ENCODE results near the gene DENND1A. TPM values are rescaled to one million over a fixed set of nuclear protein-coding genes. Genes with fewer than 3 reads are reported as not detected.
"Not testable (repeated sequence)": the region's sequence is repeated elsewhere in the genome, so short reads cannot be mapped to it uniquely, and the experiment has no call there.

The DENND1A gene
- total and polyA plus RNA-seq, 4 donors = 7.9 to 22.0 (median 13.9) TPM

- 53% methylated on average over 3 of the region's 3 CpGs for WGBS
- Histone ChIP-seq H3K9ac (ENCODE audit: low read depth in 1 of 2, low read length in 2 of 2) (no peak overlapping the region), H3K27ac (ENCODE audit: low read depth in 1 of 2, low read length in 2 of 2) (no peak overlapping the region)
Observed at GRCh38 chr9:123637606-123637944, 292.4 kb downstream of the DENND1A start.

DNA sequence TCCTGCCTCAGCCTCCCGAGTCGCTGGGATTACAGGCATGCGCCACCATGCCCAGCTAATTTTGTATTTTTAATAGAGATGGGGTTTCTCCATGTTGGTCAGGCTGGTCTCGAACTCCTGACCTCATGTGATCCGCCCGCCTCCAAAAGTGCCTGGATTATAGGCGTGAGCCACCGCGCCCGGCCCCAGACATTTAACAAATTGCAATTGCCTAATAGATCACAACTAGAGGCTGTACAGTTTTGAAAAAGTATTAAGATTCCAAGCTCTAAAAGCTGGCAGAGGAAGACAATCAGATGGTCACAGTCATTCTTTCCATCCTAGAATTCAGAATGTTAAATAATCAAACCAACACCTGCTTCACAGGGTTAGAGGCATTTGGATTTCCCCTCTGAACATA lies 293.1 kb downstream of the DENND1A start:
- not testable (repeated sequence) for H3K27me3 ChIP-seq (ENCODE audit: control insufficient read depth in 4 of 4, insufficient read depth in 4 of 4, low read length in 3 of 4); H3K27ac ChIP-seq (ENCODE audit: low read depth in 1 of 2, low read length in 2 of 2); H3K4me1 ChIP-seq (ENCODE audit: control insufficient read depth in 4 of 4, insufficient read depth in 4 of 4, low read length in 3 of 4); H3K9ac ChIP-seq (ENCODE audit: low read depth in 1 of 2, low read length in 2 of 2); H3K9me3 ChIP-seq (ENCODE audit: control insufficient read depth in 4 of 4, low read length in 3 of 4); H3K36me3 ChIP-seq (ENCODE audit: control insufficient read depth in 4 of 4, insufficient read depth in 3 of 4, low read depth in 1 of 4, low read length in 3 of 4); DNase-seq (ENCODE audit: low spot score); H3K4me3 ChIP-seq (ENCODE audit: low read depth in 1 of 3, low read length in 3 of 3)
- WGBS = 95% methylated on average over 10 of the region's 10 CpGs

More at GRCh38 chr9:123637606-123637944, 292.4 kb downstream of the DENND1A start:
- no peaks in the 10 kb centered on the region for H3K9me3 ChIP-seq (ENCODE audit: control insufficient read depth in 4 of 4, low read length in 3 of 4)
- peaks cover 0 to 2% (median 0%) of the 10 kb centered on the region in 4 donors for H3K36me3 ChIP-seq (ENCODE audit: control insufficient read depth in 4 of 4, insufficient read depth in 3 of 4, low read depth in 1 of 4, low read length in 3 of 4)
- no peak overlapping the region for H3K4me3 ChIP-seq (ENCODE audit: low read depth in 1 of 3, low read length in 3 of 3)
- TF ChIP-seq NR2F2 (IDR thresholded peaks at IDR 0.05) = no peak
- TF ChIP-seq RXRA (IDR thresholded peaks at IDR 0.05) = no peak
- no peak for TF ChIP-seq FOXA1 (IDR thresholded peaks at IDR 0.05)
- TF ChIP-seq, protein P1, sequence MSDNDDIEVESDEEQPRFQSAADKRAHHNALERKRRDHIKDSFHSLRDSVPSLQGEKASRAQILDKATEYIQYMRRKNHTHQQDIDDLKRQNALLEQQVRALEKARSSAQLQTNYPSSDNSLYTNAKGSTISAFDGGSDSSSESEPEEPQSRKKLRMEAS (IDR thresholded peaks at IDR 0.05) = no peak
- TF ChIP-seq RAD21 (IDR thresholded peaks at IDR 0.05) = no peak
- TF ChIP-seq EGR1 (IDR thresholded peaks at IDR 0.05; ENCODE audit: low read depth in 2 of 2) = no peak
- TF ChIP-seq, protein P2, sequence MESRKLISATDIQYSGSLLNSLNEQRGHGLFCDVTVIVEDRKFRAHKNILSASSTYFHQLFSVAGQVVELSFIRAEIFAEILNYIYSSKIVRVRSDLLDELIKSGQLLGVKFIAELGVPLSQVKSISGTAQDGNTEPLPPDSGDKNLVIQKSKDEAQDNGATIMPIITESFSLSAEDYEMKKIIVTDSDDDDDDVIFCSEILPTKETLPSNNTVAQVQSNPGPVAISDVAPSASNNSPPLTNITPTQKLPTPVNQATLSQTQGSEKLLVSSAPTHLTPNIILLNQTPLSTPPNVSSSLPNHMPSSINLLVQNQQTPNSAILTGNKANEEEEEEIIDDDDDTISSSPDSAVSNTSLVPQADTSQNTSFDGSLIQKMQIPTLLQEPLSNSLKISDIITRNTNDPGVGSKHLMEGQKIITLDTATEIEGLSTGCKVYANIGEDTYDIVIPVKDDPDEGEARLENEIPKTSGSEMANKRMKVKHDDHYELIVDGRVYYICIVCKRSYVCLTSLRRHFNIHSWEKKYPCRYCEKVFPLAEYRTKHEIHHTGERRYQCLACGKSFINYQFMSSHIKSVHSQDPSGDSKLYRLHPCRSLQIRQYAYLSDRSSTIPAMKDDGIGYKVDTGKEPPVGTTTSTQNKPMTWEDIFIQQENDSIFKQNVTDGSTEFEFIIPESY (IDR thresholded peaks at IDR 0.05) = no peak
- TF ChIP-seq HNF4A (conservative IDR thresholded peaks at IDR 0.05) = no peak
- no peak for TF ChIP-seq JUND (IDR thresholded peaks at IDR 0.05)
- no peak for TF ChIP-seq FOXA2 (IDR thresholded peaks at IDR 0.05)
- TF ChIP-seq, protein P3, sequence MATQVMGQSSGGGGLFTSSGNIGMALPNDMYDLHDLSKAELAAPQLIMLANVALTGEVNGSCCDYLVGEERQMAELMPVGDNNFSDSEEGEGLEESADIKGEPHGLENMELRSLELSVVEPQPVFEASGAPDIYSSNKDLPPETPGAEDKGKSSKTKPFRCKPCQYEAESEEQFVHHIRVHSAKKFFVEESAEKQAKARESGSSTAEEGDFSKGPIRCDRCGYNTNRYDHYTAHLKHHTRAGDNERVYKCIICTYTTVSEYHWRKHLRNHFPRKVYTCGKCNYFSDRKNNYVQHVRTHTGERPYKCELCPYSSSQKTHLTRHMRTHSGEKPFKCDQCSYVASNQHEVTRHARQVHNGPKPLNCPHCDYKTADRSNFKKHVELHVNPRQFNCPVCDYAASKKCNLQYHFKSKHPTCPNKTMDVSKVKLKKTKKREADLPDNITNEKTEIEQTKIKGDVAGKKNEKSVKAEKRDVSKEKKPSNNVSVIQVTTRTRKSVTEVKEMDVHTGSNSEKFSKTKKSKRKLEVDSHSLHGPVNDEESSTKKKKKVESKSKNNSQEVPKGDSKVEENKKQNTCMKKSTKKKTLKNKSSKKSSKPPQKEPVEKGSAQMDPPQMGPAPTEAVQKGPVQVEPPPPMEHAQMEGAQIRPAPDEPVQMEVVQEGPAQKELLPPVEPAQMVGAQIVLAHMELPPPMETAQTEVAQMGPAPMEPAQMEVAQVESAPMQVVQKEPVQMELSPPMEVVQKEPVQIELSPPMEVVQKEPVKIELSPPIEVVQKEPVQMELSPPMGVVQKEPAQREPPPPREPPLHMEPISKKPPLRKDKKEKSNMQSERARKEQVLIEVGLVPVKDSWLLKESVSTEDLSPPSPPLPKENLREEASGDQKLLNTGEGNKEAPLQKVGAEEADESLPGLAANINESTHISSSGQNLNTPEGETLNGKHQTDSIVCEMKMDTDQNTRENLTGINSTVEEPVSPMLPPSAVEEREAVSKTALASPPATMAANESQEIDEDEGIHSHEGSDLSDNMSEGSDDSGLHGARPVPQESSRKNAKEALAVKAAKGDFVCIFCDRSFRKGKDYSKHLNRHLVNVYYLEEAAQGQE (IDR thresholded peaks at IDR 0.05) = no peak
- no peak for DNase-seq (ENCODE audit: low spot score)
- H3K27me3 ChIP-seq (ENCODE audit: control insufficient read depth in 4 of 4, insufficient read depth in 4 of 4, low read length in 3 of 4) = no peaks in the 10 kb centered on the region
- no peaks in the 10 kb centered on the region for H3K4me1 ChIP-seq (ENCODE audit: control insufficient read depth in 4 of 4, insufficient read depth in 4 of 4, low read length in 3 of 4)

- Histone ChIP-seq H3K36me3 (ENCODE audit: control insufficient read depth in 4 of 4, insufficient read depth in 3 of 4, low read depth in 1 of 4, low read length in 3 of 4) (peaks cover 0 to 11% (median 5%) of the 10 kb centered on the region in 4 donors), H3K9me3 (ENCODE audit: control insufficient read depth in 4 of 4, low read length in 3 of 4) (no peaks in the 10 kb centered on the region), H3K4me1 (ENCODE audit: control insufficient read depth in 4 of 4, insufficient read depth in 4 of 4, low read length in 3 of 4) (no peaks in the 10 kb centered on the region), H3K9ac (ENCODE audit: low read depth in 1 of 2, low read length in 2 of 2) (no peak overlapping the region), H3K27ac (ENCODE audit: low read depth in 1 of 2, low read length in 2 of 2) (no peak overlapping the region), H3K4me3 (ENCODE audit: low read depth in 1 of 3, low read length in 3 of 3) (no peak overlapping the region), H3K27me3 (ENCODE audit: control insufficient read depth in 4 of 4, insufficient read depth in 4 of 4, low read length in 3 of 4) (no peaks in the 10 kb centered on the region)
- no peak for DNase-seq (ENCODE audit: low spot score)
- WGBS = 93% methylated on average over 3 of the region's 3 CpGs
- no peak for TF ChIP-seq JUND (IDR thresholded peaks at IDR 0.05)
- TF ChIP-seq, protein P1 (IDR thresholded peaks at IDR 0.05) = no peak
- TF ChIP-seq FOXA2 (IDR thresholded peaks at IDR 0.05) = no peak
- TF ChIP-seq SP1 (IDR thresholded peaks at IDR 0.05) = no peak
Observed at GRCh38 chr9:123631862-123632261, 298.1 kb downstream of the DENND1A start.
